Effector CD4-positive, alpha-beta T cell (primary cell): ENCODE data around the gene SLC6A4.
"Not testable (repeated sequence)": the region's sequence is repeated elsewhere in the genome, so short reads cannot be mapped to it uniquely, and the experiment has no call there.

ENCODE experiments used
- DNase-seq: peaks from one replicate; pipeline ENCODE4 v3.0.0-alpha.2; 2020

Gene SLC6A4

DNA sequence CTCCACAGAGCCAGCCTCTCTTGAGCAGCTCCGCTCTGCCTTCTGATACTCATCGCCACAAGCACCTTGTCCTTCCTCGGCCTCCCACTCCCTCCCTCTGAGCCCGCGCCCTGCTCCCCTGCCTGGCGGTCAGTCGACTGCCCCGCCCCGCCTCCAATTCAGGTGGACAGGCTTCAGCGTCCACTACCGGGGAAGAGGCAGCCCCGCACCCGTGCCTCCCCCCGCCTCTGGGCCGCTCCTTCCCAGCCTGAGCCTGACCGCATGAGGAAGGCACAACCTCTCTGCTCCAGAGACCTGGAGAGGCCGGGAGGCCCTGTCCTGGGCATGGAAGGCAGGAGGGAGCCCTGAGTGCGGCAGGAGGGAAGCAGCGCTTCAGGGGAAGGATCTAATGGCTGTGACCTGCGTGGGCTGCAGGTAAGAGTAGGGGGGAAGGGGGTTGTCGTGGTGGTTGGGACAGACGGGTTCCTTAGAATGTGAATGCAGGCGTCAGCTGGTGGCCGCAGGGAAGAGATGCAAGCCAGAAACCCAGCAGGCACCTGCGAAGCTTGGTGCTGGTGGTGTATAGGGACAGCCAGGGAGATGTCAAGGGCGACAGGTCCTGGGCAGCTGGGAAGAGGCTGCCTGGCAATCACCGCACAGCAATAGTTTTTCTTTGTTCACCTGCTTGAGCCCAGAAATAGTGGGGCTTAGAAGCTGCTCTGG lies 3.0 kb upstream of the SLC6A4 start:
- no peak for DNase-seq

DNA sequence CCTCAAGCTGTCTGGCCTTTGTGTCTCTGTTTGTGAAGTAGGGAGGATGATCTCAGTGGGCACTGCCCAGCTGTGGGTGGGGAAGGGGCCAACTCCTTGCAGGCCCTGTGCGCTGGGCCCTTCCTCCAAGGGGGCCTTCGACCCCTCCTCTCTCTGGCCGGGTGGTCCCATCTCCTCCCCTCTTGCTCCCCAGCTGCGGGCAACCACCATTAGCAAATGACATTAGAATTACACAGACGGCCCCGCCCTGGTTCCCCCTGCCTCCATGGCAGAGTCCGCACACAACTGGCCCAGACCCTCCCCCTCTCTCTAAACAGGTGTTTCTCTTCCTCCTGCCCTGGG lies 2.5 kb upstream of the SLC6A4 start:
- no peak for DNase-seq

DNA sequence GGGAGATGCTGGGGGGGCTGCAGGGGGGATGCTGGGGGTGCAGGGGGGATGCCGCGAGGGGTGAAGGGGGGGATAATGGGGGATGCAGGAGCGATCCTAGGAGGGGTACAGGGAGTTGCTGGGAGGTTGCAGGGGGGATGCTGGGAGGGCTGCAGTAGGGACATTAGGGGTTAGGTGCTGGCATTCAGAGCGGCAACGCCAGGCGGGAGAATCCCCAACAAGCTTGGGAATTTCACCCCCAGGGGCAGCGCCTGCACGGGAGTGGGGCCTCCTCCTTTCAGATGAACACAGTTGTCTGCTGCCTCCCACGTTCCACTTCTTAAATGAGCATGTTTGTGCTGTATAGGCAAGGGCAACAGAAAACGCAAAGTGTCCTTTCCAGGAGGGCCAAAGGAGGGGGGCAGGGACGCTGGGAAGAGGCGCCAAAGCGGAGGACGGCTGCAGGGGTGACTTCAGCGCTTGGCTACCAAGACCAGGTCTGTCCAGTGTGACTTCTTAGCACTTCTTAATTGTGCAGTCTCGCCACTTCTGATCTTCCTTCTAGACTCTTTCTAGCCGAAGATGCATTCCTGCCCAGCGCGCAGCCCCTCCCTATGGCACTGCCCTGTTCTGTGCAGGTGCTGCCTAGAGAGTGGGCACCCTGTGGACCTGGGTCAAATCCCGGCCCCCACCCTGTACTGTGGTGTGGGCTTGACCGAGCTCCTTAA lies 2.0 kb upstream of the SLC6A4 start:
- no peak for DNase-seq

DNA sequence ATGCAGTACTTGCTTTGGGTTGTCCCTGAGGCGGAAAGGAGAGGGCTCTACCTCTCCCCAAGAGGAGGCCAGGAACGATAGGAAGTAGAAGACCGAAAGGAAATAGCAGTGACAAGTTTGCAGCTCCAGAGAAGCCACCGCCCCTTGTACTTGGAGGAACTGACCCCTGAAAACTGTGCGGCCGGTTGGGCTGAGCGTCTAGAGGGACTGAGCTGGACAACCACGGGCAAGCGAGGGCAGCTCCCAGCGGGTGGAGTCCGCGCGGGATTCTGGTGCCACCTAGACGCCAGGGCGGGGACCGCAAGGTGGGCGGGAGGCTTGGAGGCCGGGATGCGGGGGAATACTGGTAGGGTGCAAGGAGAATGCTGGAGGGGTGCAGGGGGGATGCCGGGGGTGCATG lies 1.3 kb upstream of the SLC6A4 start:
- no peak for DNase-seq

DNA sequence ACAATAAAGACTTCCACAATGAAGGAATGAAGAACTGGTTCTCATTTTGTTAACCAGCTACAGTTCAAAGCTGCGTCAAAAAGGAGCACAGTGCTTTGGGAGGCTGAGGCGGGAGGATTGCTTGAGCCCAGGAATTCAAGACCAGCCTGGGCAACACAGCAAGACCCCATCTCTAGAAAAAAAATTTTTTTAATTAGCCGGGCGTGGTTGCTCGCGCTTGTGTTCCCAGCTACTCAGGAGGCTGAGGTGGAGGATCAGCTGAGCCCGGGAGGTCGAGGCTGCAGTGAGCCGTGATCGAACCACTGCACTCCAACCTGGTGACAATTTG lies 764 bp upstream of the SLC6A4 start:
- no peak for DNase-seq

DNA sequence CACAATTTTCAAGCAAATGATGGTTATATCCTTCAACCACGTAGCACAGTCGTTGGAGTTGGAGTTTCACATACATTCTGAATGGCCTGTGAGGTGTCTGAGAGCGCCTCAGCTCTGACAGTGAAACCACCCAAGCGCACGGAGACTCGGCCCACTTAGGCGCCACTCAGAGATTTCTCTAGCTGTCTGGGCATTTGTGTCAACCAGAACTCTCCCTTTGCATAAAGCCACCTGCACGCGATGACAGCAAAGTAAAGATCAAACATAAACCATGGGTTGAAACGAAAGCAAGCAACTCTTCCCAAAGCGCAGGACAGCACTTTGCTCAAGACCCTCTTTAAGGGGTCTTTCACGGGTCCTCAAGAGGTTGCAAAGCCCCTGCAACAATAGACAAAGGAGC lies 533 bp downstream of the SLC6A4 start:
- DNase-seq: no peak

DNA sequence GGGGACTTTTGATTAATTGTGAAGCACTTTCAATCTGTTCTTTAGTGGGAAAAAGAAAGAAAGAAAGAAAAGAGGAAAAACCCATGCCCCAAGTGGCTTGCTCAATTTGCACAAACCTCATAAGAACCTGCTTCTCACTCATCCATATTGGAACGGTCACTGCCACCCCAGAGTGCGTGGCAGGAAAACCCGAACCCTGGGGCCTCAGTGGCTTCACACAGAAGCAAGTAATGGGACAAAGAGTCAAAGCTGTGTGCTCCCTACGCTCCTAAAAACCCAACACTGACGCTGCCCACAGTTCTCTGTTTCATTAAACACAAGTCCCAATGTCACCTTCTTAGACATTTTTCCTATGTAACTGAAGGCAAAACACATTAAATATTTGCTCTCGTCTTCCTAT lies 1.2 kb downstream of the SLC6A4 start:
- no peak for DNase-seq

DNA sequence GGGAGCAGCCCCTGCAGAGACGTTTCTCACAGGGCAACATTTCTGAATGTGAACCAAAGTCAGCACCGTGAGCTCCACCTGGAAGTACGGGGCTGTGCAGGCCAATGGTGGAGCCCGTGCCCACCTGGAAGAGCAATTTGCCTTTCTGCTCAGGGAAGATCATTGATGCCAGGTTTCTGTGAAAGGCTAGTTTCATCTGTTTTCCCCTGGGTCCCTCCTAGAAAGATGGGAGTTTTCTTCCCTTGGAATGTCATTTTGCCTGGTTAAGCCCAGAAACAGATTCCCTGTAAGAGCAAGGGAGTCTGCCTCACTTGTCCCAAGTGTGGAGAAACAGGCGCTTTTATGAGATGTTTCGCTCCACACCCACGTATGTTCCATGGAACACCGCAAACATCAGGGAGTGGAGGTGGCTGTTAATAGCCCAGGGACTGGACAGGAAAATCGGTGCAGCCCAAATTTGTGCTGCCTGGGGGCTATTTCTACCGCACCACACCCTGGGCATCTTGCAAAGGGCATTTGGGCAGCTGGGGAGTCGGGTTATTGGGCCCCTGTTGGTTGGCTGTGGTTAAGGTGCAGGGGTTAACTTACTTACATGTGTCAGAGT lies 2.6 kb downstream of the SLC6A4 start:
- DNase-seq: no peak

DNA sequence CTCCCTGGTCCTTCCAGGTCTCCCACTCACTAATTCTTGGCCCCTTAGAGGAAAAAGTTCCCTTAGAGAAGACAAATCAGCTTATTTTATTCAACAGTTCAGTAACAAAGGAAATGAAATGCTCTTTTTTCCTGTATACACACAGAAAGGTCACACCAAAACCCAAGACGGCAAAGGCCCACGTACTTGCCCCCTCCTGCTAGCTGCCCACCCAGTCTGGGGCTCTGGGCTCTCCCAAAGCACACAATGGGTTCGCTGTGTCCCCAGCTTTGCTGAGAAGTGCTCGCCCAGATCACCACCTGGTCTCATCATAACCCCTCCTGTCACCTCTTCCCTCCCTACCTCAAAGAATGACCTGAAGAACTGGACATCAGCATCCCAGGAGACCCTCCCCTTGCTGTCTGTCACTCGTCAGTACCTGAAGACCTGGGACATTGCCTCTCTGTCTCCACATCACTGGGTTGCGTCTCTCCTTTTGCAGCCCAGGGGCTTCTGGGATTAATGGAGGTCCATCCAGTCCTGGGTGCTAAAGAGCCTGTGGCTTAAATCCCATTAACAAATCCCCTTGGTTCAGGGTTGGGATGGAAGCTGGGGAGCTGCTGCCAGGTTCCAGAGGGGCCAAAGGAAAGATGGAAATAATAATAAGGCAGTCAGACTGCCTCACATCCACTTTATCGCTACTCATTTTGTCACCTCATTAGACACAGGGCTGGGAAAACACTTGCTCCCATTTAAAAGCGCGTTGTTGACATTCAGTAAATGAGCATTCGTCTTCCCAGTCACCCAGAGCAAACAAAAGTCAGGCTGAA lies 3.3 kb downstream of the SLC6A4 start:
- no peak for DNase-seq

DNA sequence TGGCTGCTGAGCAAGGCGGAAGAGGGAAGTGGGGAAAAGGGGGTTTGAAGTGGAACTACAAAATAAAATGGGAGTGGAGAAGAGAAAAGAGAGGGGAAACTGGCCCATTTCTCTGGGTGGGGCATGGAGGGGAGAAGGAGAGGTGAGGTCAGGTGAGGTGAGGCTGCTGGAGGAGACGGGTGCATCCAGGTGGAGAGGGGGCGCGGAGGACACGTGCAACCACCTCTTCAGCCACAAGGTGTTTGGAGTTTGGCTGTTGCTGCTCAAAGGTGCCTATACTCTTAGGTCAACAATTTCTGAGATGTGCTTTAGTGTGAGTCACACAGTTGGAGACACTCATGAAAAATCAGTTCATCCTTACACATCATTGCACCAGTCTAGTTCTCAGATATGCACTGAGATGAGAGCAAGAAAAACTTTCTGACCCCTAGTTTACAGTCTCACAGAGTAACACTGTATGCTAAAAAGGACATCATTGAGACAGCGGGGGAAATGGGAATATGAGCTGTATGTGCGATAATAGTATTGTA lies 4.8 kb downstream of the SLC6A4 start:
- DNase-seq: no peak

DNA sequence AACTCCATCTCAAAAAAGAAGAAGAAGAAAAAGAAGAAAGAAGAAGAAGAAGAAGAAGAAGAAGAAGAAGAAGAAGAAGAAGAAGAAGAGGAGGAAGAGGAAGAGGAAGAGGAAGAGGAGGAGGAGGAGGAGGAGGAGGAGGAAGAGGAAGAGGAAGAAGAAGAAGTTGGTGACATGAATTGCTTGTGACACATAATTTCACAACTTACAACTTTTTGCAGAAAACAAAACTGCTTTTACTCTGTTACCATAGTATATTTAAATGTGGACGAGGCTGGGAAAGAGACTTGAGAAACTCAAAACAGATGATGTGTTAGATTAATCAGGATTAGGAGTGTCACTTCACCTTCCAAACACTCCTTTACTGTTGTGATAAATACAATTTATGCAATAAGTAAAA lies 5.5 kb downstream of the SLC6A4 start:
- DNase-seq: not testable (repeated sequence)

DNA sequence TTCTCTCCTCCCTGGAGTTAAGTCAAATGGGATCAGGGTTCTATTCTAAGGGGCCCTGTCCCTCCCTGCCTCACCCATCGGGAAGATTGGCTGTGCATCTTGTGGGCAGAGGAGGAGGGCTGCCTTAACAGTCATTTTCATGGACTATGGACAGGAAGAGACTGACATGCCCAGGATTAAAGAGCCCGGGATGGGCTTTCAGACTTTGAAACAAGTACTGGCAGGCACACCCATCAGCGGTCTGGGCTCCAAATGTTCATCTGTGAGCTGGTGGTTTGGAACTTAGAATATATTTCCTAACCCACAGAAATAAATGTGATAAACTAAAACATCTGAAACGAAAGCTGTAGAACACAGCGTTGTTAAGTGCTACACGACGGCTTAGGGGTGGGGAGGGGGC lies 6.5 kb downstream of the SLC6A4 start:
- DNase-seq: no peak

DNA sequence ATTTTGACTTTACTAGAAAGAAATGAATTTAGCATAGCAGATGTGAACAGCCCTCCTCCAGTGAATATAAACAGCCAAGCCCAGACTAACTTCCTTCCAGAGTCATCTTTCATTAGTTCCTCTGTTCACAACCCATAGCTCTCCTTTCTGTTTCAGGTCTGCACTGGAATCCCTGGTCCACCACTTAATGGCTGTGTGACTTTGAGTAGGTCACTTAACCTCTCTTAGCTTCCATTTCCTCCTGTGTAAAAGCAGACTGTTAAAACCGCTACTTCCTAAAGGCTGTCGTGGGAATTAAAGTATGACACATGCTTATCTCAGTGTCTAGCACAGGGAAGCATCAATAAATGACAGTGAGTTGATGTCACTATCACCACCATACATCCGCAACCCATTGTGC lies 7.5 kb downstream of the SLC6A4 start:
- no peak for DNase-seq

DNA sequence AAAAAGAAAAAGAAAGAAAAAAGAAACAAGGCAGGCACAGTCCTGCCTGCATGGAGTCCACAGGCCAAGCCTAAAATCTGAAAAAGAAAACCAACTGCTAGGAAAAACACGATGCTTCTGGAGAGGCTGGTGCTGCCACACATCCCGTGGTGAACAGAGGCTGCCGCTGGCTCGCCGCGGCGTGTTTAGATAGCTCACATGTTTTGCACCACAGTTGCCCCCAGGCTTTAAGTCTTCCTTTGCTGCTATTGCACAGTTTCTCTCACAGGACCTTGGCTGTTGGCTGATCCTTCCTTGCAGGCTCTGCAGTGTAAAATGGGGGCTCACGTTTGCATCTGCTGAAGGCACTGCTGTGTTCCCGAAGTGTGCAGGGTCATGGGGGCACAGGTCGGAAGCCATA lies 8.6 kb downstream of the SLC6A4 start:
- no peak for DNase-seq

DNA sequence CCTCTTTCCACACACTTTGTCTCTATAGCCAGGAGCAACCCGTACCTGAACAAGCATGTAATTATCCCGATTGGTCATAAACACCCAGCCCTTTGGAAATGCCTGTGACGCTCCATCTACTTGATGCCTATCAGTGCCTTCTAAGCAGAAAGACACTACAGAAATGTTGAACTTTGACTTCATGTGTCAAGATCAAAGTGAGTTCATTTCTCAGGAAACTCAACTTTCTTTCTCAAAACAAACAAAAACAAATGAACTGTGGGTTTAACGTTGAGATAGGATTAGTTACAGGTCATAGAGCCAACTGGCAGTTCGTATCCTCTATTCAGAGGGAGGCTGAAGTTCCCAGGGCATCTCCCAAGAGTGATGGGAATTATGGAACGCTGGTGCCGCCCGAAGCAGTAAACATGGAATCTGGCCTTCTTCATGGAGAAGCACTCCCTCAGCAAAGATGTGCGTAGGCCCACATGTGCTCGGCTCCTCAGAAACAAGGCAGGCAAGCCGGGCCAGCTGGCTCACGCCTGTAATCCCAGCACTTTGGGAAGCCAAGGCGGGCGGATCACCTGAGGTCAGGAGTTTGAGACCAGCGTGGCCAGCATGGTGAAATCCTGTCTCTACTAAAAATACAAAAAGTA lies 9.5 kb downstream of the SLC6A4 start:
- DNase-seq: no peak

DNA sequence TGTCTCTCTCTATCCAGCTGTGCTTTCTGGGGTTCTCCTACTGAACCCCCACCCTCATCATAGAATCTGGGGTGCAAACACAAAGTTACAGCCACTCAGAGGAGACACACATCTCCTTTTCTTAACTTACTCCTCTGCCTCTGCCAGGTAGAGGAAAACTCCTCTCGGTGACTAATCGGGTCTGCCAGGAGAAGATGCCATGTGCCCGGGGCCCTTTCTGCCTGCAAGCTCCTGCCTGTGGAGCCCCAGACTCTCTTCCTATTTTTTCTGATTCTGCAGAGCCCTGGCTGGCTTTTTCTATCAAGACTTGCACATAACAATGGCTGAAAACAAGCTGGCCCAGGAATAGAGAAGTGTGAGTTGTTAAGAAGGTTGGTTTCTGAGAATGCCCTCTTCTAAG lies 10.4 kb downstream of the SLC6A4 start:
- DNase-seq: no peak

DNA sequence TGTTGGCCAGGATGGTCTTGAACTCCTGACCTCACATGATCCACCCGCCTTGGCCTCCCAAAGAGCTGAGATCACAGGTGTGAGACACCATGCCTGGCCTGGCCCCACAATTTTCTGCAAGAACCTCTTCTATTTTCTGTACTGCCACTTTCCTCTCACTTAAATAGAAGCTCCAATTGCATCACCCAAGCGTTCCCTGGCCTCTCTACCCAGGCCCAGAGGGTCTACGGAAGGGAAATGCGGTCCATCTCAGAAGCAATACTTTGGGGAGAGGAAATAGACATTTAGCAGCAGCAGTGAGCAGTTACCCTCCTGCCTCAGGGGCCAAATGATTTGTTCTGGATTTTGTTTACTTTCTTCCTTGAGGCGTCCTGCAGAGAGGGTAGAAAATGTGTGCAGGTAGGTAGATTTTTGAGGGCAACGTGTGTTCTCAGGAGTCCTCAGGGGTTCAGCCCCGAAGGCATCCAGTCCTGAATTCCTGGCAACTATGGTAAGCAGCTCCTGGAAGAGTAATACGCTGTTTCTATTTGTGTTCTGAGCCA lies 11.0 kb downstream of the SLC6A4 start:
- DNase-seq: no peak

DNA sequence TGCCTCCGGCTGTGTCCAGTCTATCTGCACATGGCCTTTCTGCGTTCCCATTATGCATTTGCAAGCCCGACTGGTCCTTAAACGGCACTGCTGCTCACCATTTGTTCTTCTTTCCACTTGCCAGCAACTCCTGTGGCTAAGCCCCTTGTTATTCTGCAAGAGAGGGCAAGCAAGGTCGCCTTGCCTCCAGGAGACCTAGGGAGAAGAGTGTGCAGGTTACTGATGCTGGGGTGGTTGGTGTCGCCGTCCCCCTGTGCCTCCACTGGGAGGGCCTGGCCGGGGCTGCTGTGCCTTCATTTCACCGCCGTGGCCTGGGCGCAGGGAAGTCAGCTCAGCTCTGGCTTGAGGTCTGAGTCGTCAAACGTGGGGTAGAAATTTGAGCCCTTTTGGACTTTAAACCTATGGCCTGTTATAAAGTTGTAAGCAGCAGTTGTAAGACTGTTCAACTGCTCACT lies 12.7 kb downstream of the SLC6A4 start:
- DNase-seq: no peak

DNA sequence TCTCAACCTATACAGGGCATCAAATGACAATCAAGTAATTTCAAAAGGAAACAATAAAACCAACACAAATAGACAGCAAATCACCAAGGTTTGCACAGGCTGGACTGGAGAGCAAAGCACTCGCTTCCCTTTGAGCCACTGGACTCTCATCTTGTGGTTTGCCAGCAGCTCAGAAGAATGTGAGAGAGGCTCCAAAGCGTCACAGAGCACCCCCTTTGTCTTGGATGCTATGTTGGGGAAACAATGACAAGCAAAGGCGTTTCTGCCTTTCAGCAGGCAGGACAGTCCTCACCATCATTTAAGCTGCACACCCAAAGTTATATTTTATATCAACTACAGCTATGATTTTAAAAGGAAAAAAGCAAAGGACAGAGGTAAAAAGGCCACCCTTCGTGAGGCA lies 13.2 kb downstream of the SLC6A4 start:
- DNase-seq: no peak

DNA sequence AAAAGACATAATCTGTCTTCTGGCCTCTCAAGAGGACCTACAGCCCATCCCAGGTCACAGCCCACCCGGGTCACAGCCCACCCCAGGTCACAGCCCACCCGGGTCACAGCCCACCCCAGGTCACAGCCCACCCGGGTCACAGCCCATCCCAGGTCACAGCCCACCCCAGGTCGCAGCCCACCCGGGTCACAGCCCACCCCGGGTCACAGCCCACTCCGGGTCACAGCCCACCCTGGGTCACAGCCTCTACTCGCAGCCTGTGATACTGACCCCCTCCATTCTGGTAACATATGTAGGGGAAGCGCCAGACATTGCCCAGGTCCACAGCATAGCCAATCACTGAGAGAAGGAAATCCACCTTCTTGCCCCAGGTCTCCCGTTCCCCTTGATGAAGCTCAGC lies 14.2 kb downstream of the SLC6A4 start:
- DNase-seq: no peak

DNA sequence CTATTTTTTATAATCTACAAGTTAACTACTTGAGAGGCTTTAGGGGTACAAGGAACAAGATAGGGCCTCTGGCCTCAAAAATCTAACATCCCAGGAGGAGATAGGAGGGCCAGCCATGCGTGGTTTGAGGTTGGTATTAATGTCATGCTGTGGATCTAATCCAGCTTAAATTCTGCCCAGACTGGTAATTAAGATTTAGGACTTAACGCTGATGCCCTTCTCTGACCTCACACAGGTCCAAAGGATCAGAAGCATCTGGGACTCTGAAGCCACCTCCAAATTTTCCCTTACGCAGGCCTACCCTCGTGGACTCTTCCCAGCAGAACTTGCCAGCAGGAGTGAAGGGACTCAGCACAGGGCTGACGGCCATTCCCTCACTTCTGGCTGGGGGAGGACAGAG lies 15.1 kb downstream of the SLC6A4 start:
- no peak for DNase-seq

DNA sequence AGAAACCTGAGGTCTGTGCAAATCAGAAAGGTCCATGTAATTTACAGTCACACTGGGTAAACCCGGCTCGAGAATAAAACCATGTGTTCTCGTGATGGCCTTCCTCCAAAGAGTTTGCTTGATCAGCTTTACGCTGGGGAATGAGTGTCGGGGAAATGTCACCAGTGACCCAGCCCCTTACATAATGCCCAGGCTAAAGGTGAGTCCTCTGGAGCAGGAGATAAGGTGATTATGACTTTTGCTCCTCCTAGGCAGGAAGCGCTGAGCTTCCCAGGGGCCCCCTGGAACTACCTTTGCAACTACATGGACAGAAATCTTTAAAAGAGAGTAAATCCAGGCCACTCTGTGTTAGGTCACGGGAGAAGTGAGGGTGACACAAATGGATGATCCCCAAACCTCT lies 15.7 kb downstream of the SLC6A4 start:
- DNase-seq: no peak

DNA sequence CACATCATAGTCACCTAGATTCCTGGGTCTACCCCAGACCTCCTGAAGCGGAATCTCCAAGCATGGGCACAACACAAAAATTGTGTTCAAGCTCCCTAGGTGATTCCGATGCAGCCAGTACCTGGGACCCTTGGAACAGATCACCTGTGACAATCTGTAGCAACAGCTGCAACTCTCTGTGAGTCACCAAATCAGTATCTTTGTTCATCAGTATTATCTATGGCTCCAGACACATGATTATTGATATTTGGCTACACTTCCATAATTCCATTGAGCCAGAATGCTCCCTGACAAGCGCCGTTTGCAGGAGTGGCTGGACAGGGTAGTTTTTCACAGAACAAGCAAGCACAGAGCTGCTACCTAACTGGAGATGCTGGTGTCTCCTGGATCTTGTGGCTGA lies 16.2 kb downstream of the SLC6A4 start:
- no peak for DNase-seq
